ENCODE measurements around the gene GBX2.

GBX2 gene

DNA sequence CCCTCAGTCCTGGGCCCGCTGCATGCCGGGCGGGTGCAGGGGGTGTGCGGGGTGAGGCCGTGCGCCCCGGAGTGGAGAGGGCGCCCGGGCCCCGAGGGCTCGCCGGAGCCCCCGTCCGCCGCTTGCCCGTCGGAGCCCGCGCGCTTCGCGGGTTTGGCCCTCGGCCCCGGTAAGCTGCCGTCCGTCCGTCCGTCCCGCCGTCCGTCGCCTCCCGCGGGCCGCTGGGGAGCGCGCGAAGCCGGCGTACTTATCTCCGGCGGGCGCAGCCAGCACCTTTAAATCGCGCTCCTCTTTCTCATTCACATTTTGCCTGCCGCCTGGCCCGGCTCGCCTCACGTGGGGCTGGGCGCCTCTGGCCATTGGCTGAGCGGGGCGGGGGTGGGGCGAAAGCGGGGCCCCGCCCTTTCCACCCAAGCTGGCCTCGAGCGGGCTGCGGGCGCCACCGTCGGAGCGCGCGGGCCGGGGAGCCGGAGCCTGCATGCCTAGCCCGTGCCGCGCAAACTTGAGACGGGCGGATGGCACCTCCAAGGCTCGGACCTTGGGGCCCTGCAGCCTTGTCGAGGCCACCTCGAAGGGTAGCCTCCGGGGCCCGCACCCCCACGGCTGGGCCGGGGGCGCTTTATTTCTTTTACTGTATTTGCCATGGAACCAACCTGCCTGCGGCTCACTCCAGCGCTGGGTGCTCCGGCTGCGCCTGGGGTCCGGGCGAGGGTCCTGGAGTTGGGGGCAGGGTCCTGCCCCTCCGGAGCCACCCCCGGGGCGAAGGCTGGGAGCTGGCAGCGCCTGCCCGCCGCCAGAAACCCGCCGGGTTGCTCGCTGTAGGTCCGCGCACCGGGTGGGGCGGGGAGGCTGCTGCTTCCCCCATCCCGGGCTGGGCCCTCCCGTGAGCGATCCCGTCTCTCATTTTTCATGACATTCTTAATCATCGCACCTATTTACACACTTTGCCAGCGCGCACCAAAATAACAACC, at the start of gene GBX2:
Gene GBX2 (minus strand): TSS at position 277 of the 971 bp plus-strand sequence. CDS start 415 bp downstream, outside the sequence.
- no peak for DNase-seq (ENCODE audit: low read depth)

DNA sequence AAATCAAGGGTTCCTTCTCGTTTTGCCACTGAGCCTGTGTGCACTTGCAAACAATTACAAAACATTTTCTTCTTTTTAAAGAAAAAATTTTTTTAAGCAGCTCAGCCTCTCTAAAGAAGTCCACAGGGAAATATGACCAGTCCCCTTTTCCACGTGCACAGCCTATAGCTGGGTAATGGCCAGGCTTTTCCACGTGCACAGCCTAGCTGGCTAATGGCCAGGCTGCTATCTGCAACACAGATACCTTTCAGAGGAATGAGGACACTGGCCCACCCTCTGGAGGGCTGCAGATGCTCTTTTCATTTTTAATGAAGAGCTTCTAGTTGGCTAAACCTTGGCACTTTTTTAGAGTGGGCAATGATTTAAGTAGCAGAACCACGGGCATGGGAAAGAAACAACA, 49.7 kb upstream of the GBX2 start:
- no peak for DNase-seq (ENCODE audit: low read depth)

DNA sequence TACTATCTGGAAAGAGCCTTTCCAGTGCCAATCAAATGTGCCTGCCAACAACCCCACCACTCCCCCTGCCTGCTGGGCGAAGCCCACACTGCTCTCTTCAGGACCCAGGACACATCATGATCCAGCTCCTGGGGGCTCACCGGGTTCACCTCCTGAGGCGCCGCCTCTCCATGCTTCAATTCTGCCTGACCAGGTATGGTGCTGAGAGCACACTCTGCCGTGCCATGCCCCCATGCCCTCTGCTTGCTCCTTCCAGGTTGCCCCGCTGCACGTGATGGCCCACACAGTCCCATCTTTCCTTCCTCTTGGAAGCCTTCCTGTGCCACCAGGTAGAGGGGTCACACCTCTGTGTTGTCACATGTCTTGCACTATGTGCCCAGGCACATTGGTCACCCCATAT, 48.5 kb upstream of the GBX2 start:
- DNase-seq (ENCODE audit: low read depth): no peak

DNA sequence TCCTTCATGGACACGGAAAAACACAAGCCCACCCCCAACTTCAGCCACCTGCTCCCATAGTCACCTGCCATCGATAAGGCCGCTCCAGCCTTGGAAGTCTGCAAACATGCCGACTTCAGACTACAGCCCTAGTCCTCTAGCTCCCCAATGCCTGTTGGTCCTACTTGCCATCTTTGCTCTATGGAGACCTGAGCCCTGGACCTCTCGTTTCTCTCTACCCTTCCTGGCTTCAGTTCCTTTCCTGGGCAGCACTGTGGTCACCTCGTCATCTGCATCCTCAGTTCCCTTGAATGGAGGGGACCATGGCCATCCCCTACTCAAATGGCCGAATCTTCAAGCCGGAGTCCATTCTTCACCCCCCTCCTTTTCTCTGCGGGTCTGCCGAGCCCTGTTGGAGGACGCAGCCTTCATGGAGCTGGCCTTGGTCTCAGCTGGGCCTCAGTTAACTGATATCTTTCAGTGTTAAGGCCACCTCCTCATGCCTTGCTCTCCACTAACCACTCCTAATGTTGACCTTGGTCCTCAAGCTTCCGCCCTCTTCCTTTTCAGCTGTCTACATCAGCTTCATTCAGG, 47.7 kb upstream of the GBX2 start:
- DNase-seq (ENCODE audit: low read depth): no peak

DNA sequence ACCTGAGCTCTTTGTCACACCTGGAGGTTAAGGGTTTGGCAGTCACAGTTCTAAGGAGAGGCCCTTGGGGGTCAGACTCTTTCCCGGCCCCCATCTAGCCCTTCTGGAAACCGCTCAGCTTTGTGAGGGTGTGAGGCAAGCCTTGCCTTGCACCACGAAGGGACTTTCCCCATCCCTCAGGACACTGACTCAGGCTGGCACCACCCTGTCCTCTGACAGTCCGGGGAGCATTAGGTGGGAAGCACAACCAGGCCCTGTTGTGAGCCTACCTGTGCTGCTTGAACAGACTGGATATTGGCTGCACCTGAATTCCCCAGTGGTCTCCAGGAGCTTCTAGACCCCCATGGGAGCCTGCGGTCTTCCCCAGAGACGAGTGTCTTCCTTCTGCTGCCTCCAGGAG, 47.0 kb upstream of the GBX2 start:
- DNase-seq (ENCODE audit: low read depth): no peak

DNA sequence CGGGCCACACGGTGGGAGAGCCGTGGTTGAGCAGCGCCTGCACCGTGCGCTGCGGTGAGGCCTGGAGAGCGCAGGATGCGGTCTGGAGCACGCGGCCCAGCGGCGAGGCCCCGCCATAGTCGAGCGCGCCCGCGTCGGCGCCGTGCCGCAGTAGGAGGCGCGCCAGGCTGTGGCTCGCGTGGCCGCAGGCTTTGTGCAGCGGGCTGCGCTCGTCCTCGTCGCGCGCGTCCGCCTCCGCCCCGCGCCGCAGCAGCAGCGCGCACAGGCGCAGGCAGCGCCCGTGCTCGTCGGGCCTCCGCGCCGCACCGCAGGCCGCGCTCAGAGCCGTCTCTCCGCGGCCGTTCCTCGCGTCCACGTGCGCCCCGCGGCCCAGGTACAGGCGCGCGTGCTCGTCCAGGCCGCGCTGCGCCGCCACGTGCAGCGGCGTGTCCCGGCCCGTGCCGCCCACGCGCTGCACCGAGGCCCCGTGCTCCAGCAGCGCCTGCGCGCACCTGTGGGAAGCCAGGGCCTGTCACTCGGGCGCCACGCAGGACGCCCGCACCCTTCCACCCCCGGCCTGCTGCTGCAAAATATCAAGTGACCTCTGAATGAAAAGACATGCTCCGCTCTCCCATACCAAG, 46.3 kb upstream of the GBX2 start:
- DNase-seq (ENCODE audit: low read depth): no peak

DNA sequence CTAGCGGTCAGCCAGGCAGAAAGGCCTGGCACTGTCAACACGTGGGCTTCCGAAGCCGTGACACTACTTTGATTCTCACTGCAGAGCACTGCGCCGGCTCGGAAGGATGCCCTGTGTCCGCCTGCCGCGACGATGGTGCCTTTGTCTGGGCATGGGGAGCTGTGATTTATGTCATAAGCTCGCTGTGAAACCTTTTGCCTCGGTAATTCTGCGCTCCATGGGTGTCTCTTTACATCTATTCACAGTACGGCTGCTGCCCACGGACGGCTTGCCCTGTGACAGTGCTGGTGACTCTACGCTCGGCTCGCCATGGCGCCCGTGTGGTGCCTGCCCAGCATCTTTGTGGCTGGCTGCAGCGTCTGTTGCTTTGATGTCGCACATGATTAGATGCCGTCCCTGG, 43.1 kb upstream of the GBX2 start:
- no peak for DNase-seq (ENCODE audit: low read depth)

DNA sequence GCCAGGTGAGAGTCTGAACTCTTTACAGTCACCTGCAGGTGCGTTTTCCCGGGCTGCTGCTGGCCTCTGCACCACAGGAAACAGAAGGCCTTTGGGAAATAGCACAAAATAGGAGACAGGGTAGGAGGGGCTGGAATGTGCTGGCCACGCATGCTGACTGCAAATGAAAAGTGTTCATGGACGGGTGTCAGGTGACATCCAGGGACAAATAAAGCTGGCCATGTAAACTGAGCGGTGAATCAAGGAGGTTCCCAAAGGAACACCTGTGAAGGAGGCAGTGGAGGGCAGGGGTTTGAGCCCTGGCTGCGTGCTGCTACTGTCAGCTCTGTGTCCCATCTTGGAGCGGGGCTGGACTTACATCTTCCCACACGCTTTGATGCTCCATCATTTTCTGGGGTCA, 42.4 kb upstream of the GBX2 start:
- DNase-seq (ENCODE audit: low read depth): no peak

DNA sequence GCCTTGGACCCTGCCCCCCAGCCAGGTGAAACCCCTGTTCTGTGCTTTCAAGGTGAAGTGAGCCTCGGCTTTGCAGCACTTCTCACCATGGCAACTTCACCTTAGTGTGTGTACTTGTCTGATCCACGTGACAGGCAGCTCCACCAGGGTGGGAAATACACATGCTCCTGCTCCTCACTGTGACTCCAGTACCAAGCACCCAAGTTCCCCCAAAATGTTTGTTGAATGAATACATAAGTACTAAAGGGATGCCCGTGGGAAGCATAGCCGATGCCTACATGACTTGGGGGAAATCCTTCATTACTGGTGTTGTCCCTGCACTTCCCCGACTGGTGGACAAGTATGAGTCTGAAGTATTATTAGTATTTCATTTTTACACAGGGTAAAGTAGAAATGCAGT, 41.8 kb upstream of the GBX2 start:
- no peak for DNase-seq (ENCODE audit: low read depth)

DNA sequence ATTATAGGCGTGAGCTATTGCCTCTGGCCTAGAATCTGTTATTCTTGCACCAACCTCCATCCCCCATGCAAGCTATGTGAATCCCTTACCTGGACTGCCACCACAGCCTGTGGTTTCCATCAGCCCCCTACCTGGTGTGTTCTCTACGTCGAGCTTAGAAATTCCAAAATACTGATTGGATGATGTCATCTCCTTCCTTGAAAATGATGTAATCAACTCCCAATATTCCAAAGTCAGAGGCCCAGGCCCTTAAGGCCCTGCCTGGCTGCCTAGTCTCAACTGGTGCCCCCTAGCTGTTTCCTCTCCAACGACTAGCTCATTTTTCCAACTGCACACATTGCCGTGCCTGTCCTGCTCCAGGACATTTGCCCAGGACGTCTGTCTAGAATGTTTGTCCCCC, 41.3 kb upstream of the GBX2 start:
- DNase-seq (ENCODE audit: low read depth): no peak

DNA sequence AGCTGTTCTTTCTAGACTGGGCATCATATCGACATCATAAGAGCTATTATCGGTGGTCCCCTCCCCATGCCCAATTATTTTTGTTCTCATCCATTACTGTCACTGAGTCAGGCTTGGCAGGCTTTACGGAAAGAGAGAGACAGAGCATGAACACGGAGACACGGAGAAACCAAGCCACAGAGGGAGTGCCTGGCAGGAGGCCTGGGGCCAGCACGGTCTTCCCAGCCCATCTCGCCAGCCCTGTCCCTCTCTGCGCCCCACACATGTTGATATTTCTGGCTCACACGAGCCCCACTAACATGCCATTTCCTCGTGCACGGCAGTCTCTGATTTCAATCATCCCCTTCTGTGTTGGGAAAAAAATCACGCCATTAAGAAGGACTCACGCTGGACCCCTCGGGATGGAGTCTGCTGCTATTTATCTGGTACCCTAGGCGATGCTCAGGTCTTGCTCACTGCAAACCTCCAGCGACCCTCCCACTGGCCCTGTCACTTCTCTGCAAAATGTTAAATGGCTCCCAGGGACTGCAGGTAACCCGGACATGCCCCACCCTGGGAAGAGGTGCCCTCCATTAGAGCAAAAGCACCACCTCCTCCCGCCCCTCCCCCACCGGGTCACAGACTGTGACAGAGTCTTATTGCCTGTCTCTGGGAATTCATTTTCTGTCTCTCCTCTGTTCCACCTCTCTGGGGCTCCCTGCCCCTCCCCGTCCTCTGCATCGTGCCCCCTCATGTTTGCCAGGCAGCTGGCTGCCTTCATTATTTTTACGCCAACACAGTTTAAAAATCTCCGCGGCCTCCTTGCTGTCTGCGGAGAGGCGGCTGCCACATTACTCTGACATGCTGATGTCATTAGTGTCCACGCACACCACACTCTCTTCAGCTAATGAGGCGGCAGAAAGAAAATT, 40.1 kb upstream of the GBX2 start:
- no peak for DNase-seq (ENCODE audit: low read depth)

DNA sequence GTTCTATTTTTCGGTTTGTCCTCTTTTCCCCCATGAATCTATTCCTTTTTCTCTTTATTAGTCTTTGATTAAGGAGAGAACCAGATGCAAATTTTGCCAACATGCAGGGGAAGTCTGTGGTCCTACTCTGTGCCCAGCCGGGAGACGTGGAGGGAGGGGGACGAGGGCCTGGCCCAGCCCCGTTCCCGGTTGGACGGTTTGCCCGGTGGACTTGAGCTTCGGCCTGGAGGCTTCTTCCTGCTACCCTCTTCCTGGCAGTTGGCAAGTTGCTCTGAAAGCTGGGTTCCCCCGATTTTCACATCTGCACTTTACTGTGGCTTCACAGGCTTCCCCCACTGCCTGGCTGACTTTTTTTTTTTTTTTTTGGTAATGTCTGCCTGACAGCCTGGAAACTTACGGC, 39.3 kb upstream of the GBX2 start:
- no peak for DNase-seq (ENCODE audit: low read depth)

DNA sequence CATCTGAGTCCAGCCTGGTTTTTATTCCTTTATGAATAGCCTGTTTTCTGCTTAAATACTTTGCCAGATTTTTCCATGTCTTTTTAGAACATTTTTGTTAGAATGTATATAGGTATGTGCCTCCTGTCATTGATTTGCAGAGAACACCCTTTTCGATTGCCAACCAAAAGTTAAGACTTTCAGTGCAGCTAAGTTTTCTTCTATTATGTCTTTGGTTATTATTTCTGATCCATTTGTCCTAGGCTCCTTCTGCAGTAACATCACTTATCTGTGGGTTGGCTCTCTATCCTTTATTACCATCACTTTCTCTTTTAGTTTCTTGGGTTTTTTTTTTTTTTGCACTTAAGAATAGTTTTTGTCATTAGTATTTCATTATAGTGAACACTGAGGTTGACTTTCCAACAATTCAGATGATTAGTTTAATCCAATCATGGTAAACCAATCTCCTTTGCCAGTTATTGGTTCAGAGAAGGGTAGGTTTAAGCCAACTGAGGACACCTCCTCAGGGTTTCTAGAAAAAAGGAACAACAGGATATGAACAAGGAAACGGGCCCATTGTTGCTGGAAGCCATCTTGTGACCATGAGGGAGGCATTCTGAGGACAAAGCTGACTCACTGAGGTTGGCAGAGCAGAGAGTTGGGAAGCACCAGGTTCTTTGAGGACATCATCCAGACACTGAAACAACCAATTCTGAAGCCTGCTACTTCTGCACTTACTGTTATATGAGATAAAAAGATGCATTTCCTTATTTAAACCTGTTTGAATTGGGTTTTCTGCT, 37.9 kb upstream of the GBX2 start:
- no peak for DNase-seq (ENCODE audit: low read depth)

DNA sequence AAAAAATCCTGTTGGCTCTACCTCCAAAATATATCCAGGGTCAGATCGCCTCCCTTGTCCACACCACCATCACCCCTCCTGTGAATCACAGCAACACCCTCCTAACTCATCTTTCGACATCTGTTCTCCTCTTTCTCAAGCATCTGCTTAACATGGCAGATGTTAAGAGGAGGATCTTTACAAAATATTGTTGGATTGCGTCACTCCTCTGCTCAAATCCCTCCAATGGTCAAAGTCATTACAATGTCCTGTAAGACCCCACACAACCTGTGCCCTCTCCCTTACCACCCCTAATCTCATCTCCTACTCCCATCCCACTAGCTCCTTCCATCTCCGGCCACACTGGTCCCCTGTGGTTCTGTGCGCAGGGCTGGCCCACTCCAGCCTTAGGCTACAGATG, 36.8 kb upstream of the GBX2 start:
- no peak for DNase-seq (ENCODE audit: low read depth)

DNA sequence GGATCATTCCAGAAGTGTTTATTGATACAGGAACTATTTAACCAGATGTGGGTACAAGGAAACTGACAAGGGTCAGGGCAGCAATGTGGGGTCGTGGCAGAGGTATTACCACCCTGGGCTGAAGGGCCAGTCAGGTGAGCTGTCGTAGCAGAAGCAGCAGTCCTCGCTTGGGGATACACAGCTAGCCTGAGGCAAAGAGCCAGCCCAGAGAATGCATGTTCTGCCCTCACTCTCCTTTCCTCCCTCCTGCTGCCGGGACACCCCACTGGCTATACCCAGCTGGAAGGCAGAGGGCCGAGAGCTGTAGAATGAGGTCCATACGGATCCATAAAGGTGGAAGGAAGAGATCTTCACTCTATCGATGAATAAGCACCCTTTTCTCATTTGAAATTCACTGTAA, 32.2 kb upstream of the GBX2 start:
- DNase-seq (ENCODE audit: low read depth): no peak

DNA sequence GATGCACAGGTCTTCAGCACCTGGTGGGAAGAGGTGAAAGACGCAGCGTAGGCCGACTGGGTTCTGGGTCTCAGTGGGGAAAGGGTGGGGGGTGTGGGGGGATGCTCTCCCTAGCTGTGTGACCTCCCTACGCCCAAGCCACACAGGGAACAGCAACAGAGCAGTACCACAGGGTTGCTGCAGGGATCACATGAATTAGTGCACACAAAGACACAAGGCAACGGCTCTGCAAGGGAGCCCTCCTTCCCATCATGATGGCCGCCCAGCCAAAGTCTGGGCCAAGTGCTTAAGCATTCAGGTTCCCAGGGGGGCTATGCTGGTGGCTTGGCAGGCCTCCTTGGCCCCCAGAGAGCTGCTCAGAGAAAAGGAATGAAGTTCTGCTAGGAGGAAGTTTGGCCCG, 28.2 kb upstream of the GBX2 start:
- DNase-seq (ENCODE audit: low read depth): no peak

DNA sequence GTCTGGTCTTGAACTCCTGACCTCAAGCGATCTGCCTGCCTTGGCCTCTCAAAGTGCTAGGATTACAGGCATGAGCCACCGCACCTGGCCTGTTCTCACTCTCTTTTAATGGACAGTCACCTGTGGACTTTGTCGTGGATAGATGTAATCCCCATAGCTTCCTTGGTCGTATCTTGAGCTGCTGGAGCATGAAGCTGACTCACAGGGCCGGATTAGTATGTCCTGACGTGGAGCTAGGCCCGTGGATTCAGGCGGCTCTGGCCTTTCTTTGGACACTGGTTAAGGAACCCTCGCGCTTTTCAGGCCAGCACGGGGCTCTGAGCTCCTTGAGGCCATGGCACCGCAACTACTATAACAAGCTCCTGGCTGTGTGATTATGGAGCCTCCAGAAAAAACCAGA, 27.5 kb upstream of the GBX2 start:
- no peak for DNase-seq (ENCODE audit: low read depth)

DNA sequence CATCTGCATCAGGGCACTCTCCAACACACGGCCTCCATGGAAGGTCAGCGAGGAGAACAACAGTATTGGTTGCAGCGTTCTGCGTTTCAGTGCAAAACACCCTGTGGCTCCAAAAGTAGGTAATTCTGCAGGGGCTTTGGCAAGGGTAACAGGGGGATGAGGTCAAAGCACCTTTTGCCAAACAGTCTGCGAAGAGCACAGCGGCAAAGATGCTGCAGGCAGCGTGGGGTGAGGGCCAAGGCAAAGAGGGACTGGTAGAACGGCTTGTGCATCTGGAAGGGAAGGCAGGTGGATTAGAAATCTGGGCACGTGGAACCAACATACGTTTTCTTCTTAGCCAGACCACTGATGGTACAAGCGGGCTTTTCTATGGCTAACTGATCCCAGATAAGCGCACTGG, 26.6 kb upstream of the GBX2 start:
- no peak for DNase-seq (ENCODE audit: low read depth)

DNA sequence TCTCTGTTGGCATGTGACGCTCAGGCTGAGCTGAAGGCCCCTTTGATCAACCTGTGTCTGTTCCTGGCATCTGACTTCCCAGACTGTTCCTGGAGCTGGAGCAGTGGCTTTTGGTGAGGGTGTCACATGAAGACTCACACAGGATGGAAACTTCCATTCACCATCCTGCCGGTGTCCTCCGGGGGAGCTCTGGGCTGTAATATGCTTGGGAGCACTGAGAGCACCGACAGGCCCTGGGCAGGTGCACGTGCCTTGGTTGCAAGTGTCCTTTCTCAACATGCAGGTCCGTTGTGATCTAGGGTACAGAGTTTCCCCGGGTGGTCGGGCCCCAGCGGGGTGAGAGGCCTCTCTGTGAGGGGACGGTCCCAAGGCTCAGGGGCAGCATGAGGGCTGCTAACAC, 24.8 kb upstream of the GBX2 start:
- DNase-seq (ENCODE audit: low read depth): no peak

DNA sequence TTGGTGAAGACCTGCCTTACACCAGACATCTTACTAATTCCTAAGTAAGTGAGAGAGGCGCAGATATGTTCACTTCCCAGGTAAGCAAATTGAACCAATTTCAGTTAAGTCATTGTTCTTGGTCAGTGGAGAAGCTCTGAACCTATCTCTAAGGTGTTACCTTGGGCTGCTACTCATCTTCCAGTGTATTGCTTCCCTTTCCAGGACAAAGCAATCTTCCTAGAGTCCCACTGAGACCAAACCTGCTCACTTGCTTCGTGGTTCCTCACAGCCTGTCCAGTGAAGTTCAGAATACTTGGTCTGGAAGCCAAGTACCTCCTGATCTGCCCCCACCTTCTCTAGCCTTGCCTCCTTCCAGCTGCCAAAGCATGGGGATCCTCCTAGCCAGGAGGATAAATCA, 22.5 kb upstream of the GBX2 start:
- no peak for DNase-seq (ENCODE audit: low read depth)

DNA sequence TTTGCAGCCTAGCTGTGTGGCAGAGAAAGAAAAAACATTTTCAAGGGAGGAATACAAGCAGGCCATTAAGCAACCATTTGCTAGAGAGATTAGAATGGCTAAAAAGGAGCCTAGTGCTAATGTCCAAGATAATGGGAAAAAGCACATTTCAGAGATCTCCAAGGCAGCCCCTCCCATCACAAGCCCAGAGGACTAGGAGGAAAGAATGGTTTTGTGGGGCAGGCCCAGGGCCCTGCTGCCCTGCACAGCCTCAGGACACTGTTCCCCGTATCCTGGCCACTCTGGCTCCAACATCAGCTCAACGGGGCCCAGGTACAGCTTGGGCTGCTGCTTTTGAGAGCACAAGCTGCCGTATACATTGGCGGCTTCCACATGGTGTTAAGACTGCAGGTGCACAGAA, 16.5 kb upstream of the GBX2 start:
- DNase-seq (ENCODE audit: low read depth): no peak
